ENCODE results near the gene DIPK1B.

Gene DIPK1B

GRCh38 chr9:136674786-136675349 lies 37.5 kb upstream of the DIPK1B start:
- TF ChIP-seq CTCF (IDR thresholded peaks at IDR 0.05; ENCODE audit: insufficient read depth, missing control alignments) = no peak
- no peak for DNase-seq (ENCODE audit: insufficient read length, low spot score)
- no peak for FAIRE-seq

DNA sequence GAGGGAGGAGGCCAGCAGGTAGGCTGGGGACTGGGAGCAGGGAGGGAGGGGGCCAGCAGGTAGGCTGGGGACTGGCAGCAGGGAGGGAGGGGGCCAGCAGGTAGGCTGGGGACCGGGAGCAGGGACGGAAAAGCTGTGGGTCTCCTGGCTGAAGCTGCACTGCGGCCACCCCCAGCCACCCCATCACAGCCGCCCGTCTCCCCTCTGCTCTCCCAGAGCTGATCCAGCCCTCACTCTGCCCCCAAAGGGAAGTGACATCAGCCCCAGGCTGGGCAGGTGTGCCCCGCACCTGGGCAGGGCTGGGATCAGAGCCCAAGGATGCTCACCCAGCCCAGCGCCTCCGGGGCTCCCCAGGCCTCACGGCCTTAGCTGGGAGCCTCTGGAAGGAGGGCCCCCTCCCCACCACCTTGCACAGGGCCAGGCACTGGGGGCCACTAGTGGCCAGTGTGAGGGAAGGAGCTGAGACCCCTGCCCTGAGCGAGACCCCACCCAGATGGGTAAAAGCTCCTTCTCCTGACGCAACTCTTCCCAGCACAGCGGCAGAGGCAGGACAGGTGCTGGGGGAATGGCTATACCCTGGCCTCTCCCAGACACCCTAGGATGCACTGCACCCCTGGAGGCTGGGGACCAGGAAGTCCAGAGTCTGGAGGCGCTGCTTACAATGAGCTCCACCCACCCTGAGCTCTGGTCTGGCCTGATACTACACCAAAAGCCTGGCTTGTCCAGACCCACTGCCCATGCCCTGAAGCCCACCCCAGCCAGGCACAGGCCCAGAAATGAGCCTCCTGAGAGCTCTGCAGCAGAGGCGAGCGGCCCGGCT lies 36.7 kb upstream of the DIPK1B start:
- TF ChIP-seq CTCF (IDR thresholded peaks at IDR 0.05; ENCODE audit: insufficient read depth, missing control alignments) = no peak
- FAIRE-seq = no peak

GRCh38 chr9:136676297-136676794 lies 36.0 kb upstream of the DIPK1B start:
- FAIRE-seq = no peak
- no peak for TF ChIP-seq CTCF (IDR thresholded peaks at IDR 0.05; ENCODE audit: insufficient read depth, missing control alignments)
- no peak for DNase-seq (ENCODE audit: insufficient read length, low spot score)

More for the DNA sequence above, 36.7 kb upstream of the DIPK1B start:
- DNase-seq (ENCODE audit: insufficient read length, low spot score) = no peak

- no peak for FAIRE-seq
- TF ChIP-seq CTCF (IDR thresholded peaks at IDR 0.05; ENCODE audit: insufficient read depth, missing control alignments) = no peak
- DNase-seq (ENCODE audit: insufficient read length, low spot score) = no peak
Observed at GRCh38 chr9:136676920-136677686, 35.3 kb upstream of the DIPK1B start.

DNA sequence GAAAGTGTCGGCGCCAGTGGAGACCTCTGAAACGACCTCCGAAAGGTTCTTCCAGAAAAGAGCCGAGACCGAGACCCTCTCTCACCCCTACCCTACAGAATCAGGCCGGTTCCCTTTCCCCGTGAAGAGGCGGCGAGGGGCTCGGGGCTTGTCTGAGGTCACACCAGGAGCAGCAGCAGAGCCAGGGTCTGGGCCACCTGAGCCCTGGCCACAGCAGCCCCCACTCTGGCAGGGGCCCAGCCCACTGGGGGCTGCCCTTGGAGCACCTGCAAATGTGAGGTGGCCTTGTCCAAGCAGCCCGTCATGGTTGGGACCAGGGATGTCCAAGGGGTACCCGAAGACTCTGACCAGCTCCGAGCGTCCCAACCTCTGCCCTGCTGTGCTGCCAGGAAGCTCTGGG lies 34.3 kb upstream of the DIPK1B start:
- DNase-seq (ENCODE audit: insufficient read length, low spot score) (no peak), FAIRE-seq (no peak)
- TF ChIP-seq CTCF (IDR thresholded peaks at IDR 0.05; ENCODE audit: insufficient read depth, missing control alignments) = no peak

DNA sequence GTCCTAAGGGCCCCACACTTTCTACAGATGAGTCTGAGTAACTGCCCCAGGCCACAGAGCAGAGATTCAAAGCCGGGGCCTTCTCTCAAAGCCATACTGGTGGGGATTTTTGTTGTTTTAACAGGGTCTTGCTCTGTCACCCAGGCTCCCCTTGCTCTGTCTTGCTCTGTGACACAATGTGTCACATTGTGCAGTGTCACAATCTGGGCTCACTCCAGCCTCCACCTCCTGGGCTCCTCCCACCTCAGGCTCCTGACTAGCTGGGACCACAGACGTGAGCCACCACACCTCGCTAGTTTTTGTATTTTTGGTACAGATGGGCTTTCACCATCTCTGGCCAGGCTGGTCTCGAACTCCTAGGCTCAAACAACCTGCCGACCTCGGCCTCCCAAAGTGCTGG lies 33.7 kb upstream of the DIPK1B start:
- TF ChIP-seq CTCF (IDR thresholded peaks at IDR 0.05; ENCODE audit: insufficient read depth, missing control alignments) = no peak
- no peak for DNase-seq (ENCODE audit: insufficient read length, low spot score)
- FAIRE-seq = no peak

All from D721Med (cell line).